ENCODE results near the gene CRTC1. TPM values are rescaled to one million over a fixed set of nuclear protein-coding genes. Genes with fewer than 3 reads are reported as not detected.
A peak's percentile ranks its signal among the peaks of the same experiment; 100 is the strongest.

Gene CRTC1
- total and polyA plus RNA-seq, 2 of the 13 experiments (the other 11 are each of a cell fraction or from before 2014, with no cell fraction given), result 2.0 to 2.7 TPM

- TF ChIP-seq ZNF275 (CRISPR knock-in tag; IDR thresholded peaks at IDR 0.05; ENCODE audit: borderline replicate concordance) (peak; percentile 78; the same call in 1 of the 2 replicates), SALL2 (CRISPR knock-in tag; IDR thresholded peaks at IDR 0.05) (peak; percentile 45), CBX5 (CRISPR knock-in tag; IDR thresholded peaks at IDR 0.05; ENCODE audit: borderline replicate concordance) (0 out of 2 replicates have a peak, but pooled peaks have one; percentile 32), ZNF790 (CRISPR knock-in tag; IDR thresholded peaks at IDR 0.05; ENCODE audit: borderline replicate concordance) (0 out of 2 replicates have a peak, but pooled peaks have one; percentile 41), SIN3A (IDR thresholded peaks at IDR 0.05; ENCODE audit: borderline replicate concordance, low read depth, low read length) (peak; percentile 51; the same call in 1 of the 2 replicates), MLX (CRISPR knock-in tag; IDR thresholded peaks at IDR 0.05) (peak; percentile 71; the same call in 1 of the 2 replicates), ZSCAN29 (CRISPR knock-in tag; conservative IDR thresholded peaks at IDR 0.05) (0 out of 2 replicates have a peak, but pooled peaks have one; percentile 63), ERF (CRISPR knock-in tag; IDR thresholded peaks at IDR 0.05) (0 out of 2 replicates have a peak, but pooled peaks have one; percentile 26), ZNF280D (CRISPR knock-in tag; IDR thresholded peaks at IDR 0.05) (peak; percentile 52; the same call in 1 of the 2 replicates), PAWR (CRISPR knock-in tag; IDR thresholded peaks at IDR 0.05; ENCODE audit: borderline replicate concordance) (peak; percentile 61; the same call in 1 of the 2 replicates), PLSCR1 (CRISPR knock-in tag; IDR thresholded peaks at IDR 0.05; ENCODE audit: borderline replicate concordance) (no peak), ZNF878 (CRISPR knock-in tag; IDR thresholded peaks at IDR 0.05) (no peak), CREBL2 (CRISPR knock-in tag; IDR thresholded peaks at IDR 0.05; ENCODE audit: borderline replicate concordance) (peak; percentile 27; the same call in 1 of the 2 replicates), ARID4A (CRISPR knock-in tag; IDR thresholded peaks at IDR 0.05; ENCODE audit: borderline replicate concordance) (peak; percentile 46; the same call in 1 of the 2 replicates)
Measured at GRCh38 chr19:18683109-18683957, at the start of gene CRTC1 (continued).

All from HepG2 (cell line).